A673 (cell line): ENCODE data around the gene CAMK1D.

Experiments used
- EZH2 ChIP-seq: fragments of 200-600 bp; sonication (generic); IDR thresholded peaks from 2 replicates; pipeline ENCODE4 v1.6.1; 2017; ENCODE audit warnings: borderline replicate concordance, low read depth, mild to moderate bottlenecking, mixed read lengths, antibody characterized with exemption, low read length; ENCODE audit not compliant: poor library complexity, severe bottlenecking
- TF ChIP-seq, protein P1 (sequence below): fragments of 300-800, 200-600 bp; sonication (generic); conservative IDR thresholded peaks from 2 replicates; pipeline ENCODE4 v1.5.1; 2017; ENCODE audit warnings: low read depth, mild to moderate bottlenecking, antibody characterized with exemption, low read length, moderate library complexity, mixed read lengths

DNA sequence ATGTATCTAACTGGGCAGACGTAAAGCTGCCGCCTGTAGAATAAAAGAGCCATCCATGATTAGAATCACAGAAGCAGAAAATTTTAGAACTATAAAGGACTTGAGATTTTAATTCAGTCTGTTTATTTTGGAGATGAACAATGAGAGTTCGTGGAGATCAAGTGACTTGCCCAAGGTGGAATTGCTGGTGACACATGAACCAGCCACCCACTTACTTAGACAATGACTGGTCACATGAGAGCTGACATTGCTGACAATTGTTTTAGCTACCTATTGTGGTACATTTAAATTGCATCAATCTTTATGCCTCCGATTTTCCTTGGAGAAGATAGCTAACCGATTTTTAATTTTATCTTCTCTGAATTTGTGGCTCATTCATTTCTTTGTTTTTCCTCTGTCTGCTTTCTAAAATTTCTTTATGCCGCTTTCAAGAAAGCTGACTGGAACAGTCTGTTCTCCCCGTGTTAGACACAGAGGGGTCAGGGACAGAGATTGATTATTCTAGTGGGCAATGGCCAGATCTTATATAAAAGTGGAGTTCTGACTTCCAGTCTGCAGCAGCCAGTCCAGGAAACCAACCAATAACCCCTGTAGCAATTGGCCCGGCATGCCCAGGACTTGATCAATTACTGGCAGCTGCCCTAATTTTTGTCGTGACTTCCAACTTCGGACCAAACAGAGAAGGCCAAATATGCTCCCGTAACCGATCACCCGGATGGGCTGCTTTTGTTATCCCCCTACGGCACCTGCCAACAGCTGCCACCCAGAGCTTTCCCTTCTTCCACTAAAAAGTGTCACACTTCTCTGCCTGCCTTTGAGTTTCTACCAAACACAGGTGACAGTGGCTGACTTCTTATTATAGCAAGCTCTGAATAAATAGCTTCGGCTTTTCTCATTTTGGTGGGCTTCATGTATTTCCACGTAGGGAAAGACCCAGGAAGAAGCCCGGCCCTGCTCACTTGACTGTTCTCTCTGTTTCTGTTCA, 241.6 kb downstream of the CAMK1D start:
- TF ChIP-seq, protein P1, sequence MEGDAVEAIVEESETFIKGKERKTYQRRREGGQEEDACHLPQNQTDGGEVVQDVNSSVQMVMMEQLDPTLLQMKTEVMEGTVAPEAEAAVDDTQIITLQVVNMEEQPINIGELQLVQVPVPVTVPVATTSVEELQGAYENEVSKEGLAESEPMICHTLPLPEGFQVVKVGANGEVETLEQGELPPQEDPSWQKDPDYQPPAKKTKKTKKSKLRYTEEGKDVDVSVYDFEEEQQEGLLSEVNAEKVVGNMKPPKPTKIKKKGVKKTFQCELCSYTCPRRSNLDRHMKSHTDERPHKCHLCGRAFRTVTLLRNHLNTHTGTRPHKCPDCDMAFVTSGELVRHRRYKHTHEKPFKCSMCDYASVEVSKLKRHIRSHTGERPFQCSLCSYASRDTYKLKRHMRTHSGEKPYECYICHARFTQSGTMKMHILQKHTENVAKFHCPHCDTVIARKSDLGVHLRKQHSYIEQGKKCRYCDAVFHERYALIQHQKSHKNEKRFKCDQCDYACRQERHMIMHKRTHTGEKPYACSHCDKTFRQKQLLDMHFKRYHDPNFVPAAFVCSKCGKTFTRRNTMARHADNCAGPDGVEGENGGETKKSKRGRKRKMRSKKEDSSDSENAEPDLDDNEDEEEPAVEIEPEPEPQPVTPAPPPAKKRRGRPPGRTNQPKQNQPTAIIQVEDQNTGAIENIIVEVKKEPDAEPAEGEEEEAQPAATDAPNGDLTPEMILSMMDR: no peak
- TF ChIP-seq EZH2: no peak
